K562 (cell line): ENCODE measurements around the gene SLC37A2. TPM values are rescaled to one million over a fixed set of nuclear protein-coding genes. Genes with fewer than 3 reads are reported as not detected.

Source experiments
- ATAC-seq: fragments of 200-7000 bp; cut with Tn5 transposase; 3 replicates; pipeline ENCODE4 v1.9.1; 2020; ENCODE audit warnings: moderate library complexity
- BruUV-seq: library from RNA; stranded (reverse); fragments of 400-500 nt; replicated peaks from 2 replicates; lab custom pipeline; 2021; lab: Mats Ljungman, UMichigan
- CTCF ChIA-PET: fragments of 300-600 bp; formaldehyde crosslinking; extraction: SDS; loops from one replicate; lab custom pipeline; 2021; ENCODE audit warnings: low intra/inter-chr PET ratio; lab: Yijun Ruan, JAX
- POLR2A ChIA-PET: fragments of 300-600, 350-650 bp; sonication (Branson Sonifier 250); formaldehyde crosslinking; extraction: SDS; loops from one replicate; lab custom pipeline; 2021; ENCODE audit warnings: antibody characterized with exemption, inconsistent platforms; lab: Yijun Ruan, JAX
- DNase-seq, 4 experiments: peaks; one replicate each; pipeline versions ENCODE4 v3.0.0 to v3.0.0-alpha.2; 2011 to 2018; ENCODE audit warnings: low spot score in 3 of 4, mixed read lengths in 3 of 4; ENCODE audit errors: extremely low read depth in 1 of 4
- FAIRE-seq: peaks from 2 replicates; lab custom pipeline; 2011; peaks lifted over from hg19 to GRCh38; lab: Jason Lieb, UNC
- H2AFZ ChIP-seq: 2 replicates; pipeline ENCODE4 v1.6.0; 2011; ENCODE audit warnings: low read depth, low read length, control low read depth, inconsistent platforms
- H3K27ac ChIP-seq: fragments of 200-600 bp; 3 replicates; pipeline ENCODE4 v1.8.0; 2011; ENCODE audit warnings: low read depth, mild to moderate bottlenecking, control low read depth, inconsistent platforms, low read length, moderate library complexity, mixed read lengths; ENCODE audit errors: extremely low read depth
- H3K27me3 ChIP-seq, 2 experiments: fragments of 300-600 bp in 1 of 2; 2 replicates in 1 of 2; 3 replicates in 1 of 2; pipeline versions ENCODE4 v1.6.0 to v1.8.0; 2011; ENCODE audit warnings: inconsistent platforms in 2 of 2, low read length in 2 of 2, mild to moderate bottlenecking in 1 of 2, mixed read lengths in 1 of 2, moderate library complexity in 1 of 2; ENCODE audit not compliant: control insufficient read depth in 2 of 2, insufficient read depth in 2 of 2
- H3K36me3 ChIP-seq: fragments of 300-600 bp; 3 replicates; pipeline ENCODE4 v1.8.0; 2011; ENCODE audit warnings: mild to moderate bottlenecking, low read length, inconsistent platforms; ENCODE audit not compliant: control insufficient read depth, insufficient read depth
- H3K4me1 ChIP-seq, 2 experiments: fragments of 200-600 bp in 1 of 2; replicated peaks in 1 of 2; 2 replicates in 1 of 2; 3 replicates in 1 of 2; pipeline versions ENCODE4 v1.5.1 to v1.8.0; 2011; ENCODE audit warnings: inconsistent platforms in 2 of 2, low read length in 2 of 2, mild to moderate bottlenecking in 1 of 2, mixed read lengths in 1 of 2, moderate library complexity in 1 of 2; ENCODE audit not compliant: control insufficient read depth in 2 of 2, insufficient read depth in 2 of 2
- H3K4me2 ChIP-seq: 2 replicates; pipeline ENCODE4 v1.6.1; 2011; ENCODE audit warnings: low read length, control low read depth, inconsistent platforms, mixed read lengths; ENCODE audit not compliant: insufficient read depth
- H3K4me3 ChIP-seq: fragments of 200-600 bp; sonication (generic), shearing (Covaris generic); 2 replicates; pipeline ENCODE4 v1.5.1; 2016; ENCODE audit warnings: control low read depth, inconsistent platforms
- H3K79me2 ChIP-seq: fragments of 200-600 bp; 3 replicates; pipeline ENCODE4 v1.8.0; 2011; ENCODE audit warnings: low read length, inconsistent platforms; ENCODE audit not compliant: control insufficient read depth, insufficient read depth
- H3K9ac ChIP-seq, 2 experiments: 2 replicates each; pipeline versions ENCODE4 v1.6.0 to v1.6.1; 2011; ENCODE audit warnings: low read depth in 2 of 2, low read length in 2 of 2, control low read depth in 1 of 2, inconsistent platforms in 1 of 2, mild to moderate bottlenecking in 1 of 2, mixed read lengths in 1 of 2; ENCODE audit not compliant: insufficient read depth in 1 of 2
- H3K9me1 ChIP-seq: one replicate; pipeline ENCODE4 v1.6.0; 2011; ENCODE audit warnings: inconsistent platforms, mild to moderate bottlenecking, low read length, moderate library complexity; ENCODE audit not compliant: control insufficient read depth, insufficient read depth
- H3K9me3 ChIP-seq: replicated peaks from 2 replicates; pipeline ENCODE4 v1.5.1; 2011; ENCODE audit warnings: low read depth, low read length, inconsistent platforms; ENCODE audit not compliant: control insufficient read depth, insufficient read depth
- H4K20me1 ChIP-seq: replicated peaks from 2 replicates; pipeline ENCODE4 v1.6.1; 2011; ENCODE audit warnings: low read length, inconsistent platforms, mixed read lengths; ENCODE audit not compliant: control insufficient read depth, insufficient read depth
- FOXK1 ChIP-seq: sonication (generic); formaldehyde crosslinking; IDR thresholded peaks from 2 replicates; pipeline ENCODE4 v1.8.0; 2022; ENCODE audit warnings: missing genetic modification reagents, mild to moderate bottlenecking, borderline replicate concordance
- KAT8 ChIP-seq: fragments of 450-650 bp; IDR thresholded peaks from 2 replicates; pipeline ENCODE4 v1.6.1; 2016; ENCODE audit warnings: low read depth, mild to moderate bottlenecking
- MTA2 ChIP-seq: fragments of 450-650 bp; IDR thresholded peaks from 2 replicates; pipeline ENCODE4 v1.6.1; 2016; ENCODE audit warnings: low read depth
- MYBL2 ChIP-seq, 2 experiments: fragments of 450-650 bp in 1 of 2; sonication (generic) in 1 of 2; formaldehyde crosslinking in 1 of 2; IDR thresholded peaks; 2 replicates each; pipeline versions ENCODE4 v1.6.1 to v1.8.1; 2017 to 2022; ENCODE audit warnings: borderline replicate concordance in 1 of 2, inconsistent platforms in 1 of 2, low read depth in 1 of 2, mild to moderate bottlenecking in 1 of 2, missing genetic modification reagents in 1 of 2, moderate library complexity in 1 of 2
- MYC ChIP-seq, 2 experiments: fragments of 250-450 bp in 1 of 2; sonication (Bioruptor Pico) in 1 of 2; IDR thresholded peaks; 2 replicates each; pipeline versions ENCODE4 v1.5.1 to v1.6.1; 2012 to 2021; ENCODE audit warnings: low read depth in 2 of 2, borderline replicate concordance in 1 of 2, improper control_type of control experiment in 1 of 2, low read length in 1 of 2, mild to moderate bottlenecking in 1 of 2, moderate library complexity in 1 of 2
- NFXL1 ChIP-seq: fragments of 450-650 bp; formaldehyde crosslinking; IDR thresholded peaks from 2 replicates; pipeline ENCODE4 v1.4.0; 2021; ENCODE audit warnings: mild to moderate bottlenecking
- POLR3G ChIP-seq: IDR thresholded peaks from 2 replicates; pipeline ENCODE4 v1.6.1; 2011; ENCODE audit not compliant: insufficient read length, insufficient replicate concordance; ENCODE audit errors: extremely low read depth
- ZNF3 ChIP-seq: fragments of 250-450 bp; sonication (Bioruptor Pico); IDR thresholded peaks from 2 replicates; pipeline ENCODE4 v1.5.0; 2021; ENCODE audit warnings: mild to moderate bottlenecking, moderate library complexity
- WGBS: fragments of 100-300 bp; shearing (Covaris generic); methylation state at CpG from one replicate; pipeline ENCODE4 v1.1.6; 2016; ENCODE audit warnings: low coverage, mixed read lengths; ENCODE audit not compliant: insufficient coverage; ENCODE audit errors: missing lambda C conversion rate; 5-methylcytosine and 5-hydroxymethylcytosine counted together
- in situ Hi-C: fragments of 300-500 bp; cut with MboI; formaldehyde crosslinking; loops from 4 replicates; pipeline ENCODE4 v1.15.0; 2018; ENCODE audit warnings: inconsistent platforms, mixed read lengths
- intact Hi-C: fragments of 100-400 bp; cut with micrococcal nuclease; formaldehyde crosslinking; loops from 2 replicates; pipeline ENCODE4 v1.14.2; 2022
- polyA plus RNA-seq, 8 experiments: library from polyadenylated mRNA; depleted of rRNA in 4 of 8; stranded (reverse) in 5 of 8; unstranded in 3 of 8; fragments of >200 nt; fragmentation: Nextera tagmentation in 2 of 8; fragmentation: Illumina TruSeq in 1 of 8; extraction: Ambion mirVana in 2 of 8; extraction: Trizol in 1 of 8; gene quantifications; 2 replicates each; pipeline versions ENCODE4 v1.2.1 to v1.2.3, GENCODE V29; 2011 to 2014; ENCODE audit warnings: inconsistent platforms in 1 of 8, missing spikeins in 1 of 8
- total RNA-seq, 7 experiments: library from RNA; depleted of rRNA in 6 of 7; stranded (reverse); fragments of >200 nt in 6 of 7; fragmentation: Illumina TruSeq in 2 of 7; extraction: Trizol in 2 of 7; gene quantifications; 2 replicates each; pipeline versions ENCODE4 v1.2.1 to v1.2.3, GENCODE V29; 2011 to 2021; ENCODE audit warnings: low replicate concordance in 1 of 7
- TF ChIP-seq, protein P1 (sequence below): fragments of 250-450 bp; sonication (Bioruptor Pico); IDR thresholded peaks from 2 replicates; pipeline ENCODE4 v1.4.0; 2020; ENCODE audit warnings: mild to moderate bottlenecking, moderate library complexity
- TF ChIP-seq, protein P2 (sequence below): fragments of 450-650 bp; conservative IDR thresholded peaks from 2 replicates; pipeline ENCODE4 v1.6.1; 2016; ENCODE audit warnings: missing genetic modification characterization, low read depth, mild to moderate bottlenecking, missing compliant biosample characterization, moderate library complexity

The SLC37A2 gene
- total and polyA plus RNA-seq, 9 of the 15 experiments (the other 6 are each of a cell fraction or from before 2014, with no cell fraction given), result 0.01 to 1.2 (median 0.52) TPM

GRCh38 chr11:125091877-125092664 is 29.0 kb downstream of the SLC37A2 start:
- 44% methylated on average over 6 of the region's 6 CpGs for WGBS
- peaks cover 5% of the 10 kb centered on the region; the same call in 1 of the 3 replicates for H3K36me3 ChIP-seq
- H3K27me3 ChIP-seq, result no peaks in the 10 kb centered on the region
- no peak overlapping the region for H3K4me2 ChIP-seq
- H3K4me1 ChIP-seq, result peaks cover 0 to 7% of the 10 kb centered on the region in 2 experiments; a peak in 2 of 5 replicates
- ATAC-seq (no peak), FAIRE-seq (no peak), DNase-seq (no peak)
- H3K27ac ChIP-seq, result no peak overlapping the region
- H3K79me2 ChIP-seq, result no peaks in the 10 kb centered on the region
- TF ChIP-seq NFXL1 (CRISPR knock-in tag), result no peak
- TF ChIP-seq POLR3G, result no peak
- no peak for TF ChIP-seq ZNF3 (CRISPR knock-in tag)
- no peak for TF ChIP-seq KAT8
- TF ChIP-seq FOXK1, result no peak
- TF ChIP-seq, protein P1, sequence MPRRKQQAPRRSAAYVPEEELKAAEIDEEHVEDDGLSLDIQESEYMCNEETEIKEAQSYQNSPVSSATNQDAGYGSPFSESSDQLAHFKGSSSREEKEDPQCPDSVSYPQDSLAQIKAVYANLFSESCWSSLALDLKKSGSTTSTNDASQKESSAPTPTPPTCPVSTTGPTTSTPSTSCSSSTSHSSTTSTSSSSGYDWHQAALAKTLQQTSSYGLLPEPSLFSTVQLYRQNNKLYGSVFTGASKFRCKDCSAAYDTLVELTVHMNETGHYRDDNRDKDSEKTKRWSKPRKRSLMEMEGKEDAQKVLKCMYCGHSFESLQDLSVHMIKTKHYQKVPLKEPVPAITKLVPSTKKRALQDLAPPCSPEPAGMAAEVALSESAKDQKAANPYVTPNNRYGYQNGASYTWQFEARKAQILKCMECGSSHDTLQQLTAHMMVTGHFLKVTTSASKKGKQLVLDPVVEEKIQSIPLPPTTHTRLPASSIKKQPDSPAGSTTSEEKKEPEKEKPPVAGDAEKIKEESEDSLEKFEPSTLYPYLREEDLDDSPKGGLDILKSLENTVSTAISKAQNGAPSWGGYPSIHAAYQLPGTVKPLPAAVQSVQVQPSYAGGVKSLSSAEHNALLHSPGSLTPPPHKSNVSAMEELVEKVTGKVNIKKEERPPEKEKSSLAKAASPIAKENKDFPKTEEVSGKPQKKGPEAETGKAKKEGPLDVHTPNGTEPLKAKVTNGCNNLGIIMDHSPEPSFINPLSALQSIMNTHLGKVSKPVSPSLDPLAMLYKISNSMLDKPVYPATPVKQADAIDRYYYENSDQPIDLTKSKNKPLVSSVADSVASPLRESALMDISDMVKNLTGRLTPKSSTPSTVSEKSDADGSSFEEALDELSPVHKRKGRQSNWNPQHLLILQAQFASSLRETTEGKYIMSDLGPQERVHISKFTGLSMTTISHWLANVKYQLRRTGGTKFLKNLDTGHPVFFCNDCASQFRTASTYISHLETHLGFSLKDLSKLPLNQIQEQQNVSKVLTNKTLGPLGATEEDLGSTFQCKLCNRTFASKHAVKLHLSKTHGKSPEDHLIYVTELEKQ (CRISPR knock-in tag), result no peak
- TF ChIP-seq MYBL2 (IDR thresholded peaks at IDR 0.05; ENCODE audit: low read depth), result no peak
- no peak for TF ChIP-seq MYBL2 (CRISPR knock-in tag; IDR thresholded peaks at IDR 0.05; ENCODE audit: borderline replicate concordance)
- TF ChIP-seq MTA2, result no peak
- TF ChIP-seq, protein P2, sequence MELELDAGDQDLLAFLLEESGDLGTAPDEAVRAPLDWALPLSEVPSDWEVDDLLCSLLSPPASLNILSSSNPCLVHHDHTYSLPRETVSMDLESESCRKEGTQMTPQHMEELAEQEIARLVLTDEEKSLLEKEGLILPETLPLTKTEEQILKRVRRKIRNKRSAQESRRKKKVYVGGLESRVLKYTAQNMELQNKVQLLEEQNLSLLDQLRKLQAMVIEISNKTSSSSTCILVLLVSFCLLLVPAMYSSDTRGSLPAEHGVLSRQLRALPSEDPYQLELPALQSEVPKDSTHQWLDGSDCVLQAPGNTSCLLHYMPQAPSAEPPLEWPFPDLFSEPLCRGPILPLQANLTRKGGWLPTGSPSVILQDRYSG (tag), result no peak
- no peak for TF ChIP-seq MYC (IDR thresholded peaks at IDR 0.05; ENCODE audit: low read depth, low read length)
- no peak for TF ChIP-seq MYC (CRISPR knock-in tag; IDR thresholded peaks at IDR 0.05; ENCODE audit: borderline replicate concordance, low read depth)
- H2AFZ ChIP-seq, result no peak overlapping the region
- 0 out of 2 replicates have a peak, but pooled peaks cover 3% of the 10 kb centered on the region for H4K20me1 ChIP-seq
- no peak overlapping the region for H3K4me3 ChIP-seq
- no peaks in the 10 kb centered on the region for H3K9me3 ChIP-seq
- CTCF ChIA-PET, result interaction anchor here (0.7 to 2.3 kb wide), 5 partner anchors 33 to 264 kb away, joined by 3 to 8 read pairs (median 3); no protein-coding TSS in a partner anchor
- peak overlapping the region in 1 of 2 experiments; percentile 55; a peak in 1 of 4 replicates for H3K9ac ChIP-seq
- no TSS peak for BruUV-seq
- H3K9me1 ChIP-seq, result no peaks in the 10 kb centered on the region
- POLR2A ChIA-PET, result interaction anchor here (2.5 kb wide), 1 partner anchor 14 kb away, joined by 6 read pairs; no protein-coding TSS in a partner anchor
- in situ Hi-C loops, result no loop called here
- intact Hi-C loops, result loop anchor here (1.0 to 5.0 kb wide), 3 partner anchors 49 to 780 kb away; no protein-coding TSS in a partner anchor
